Measurements from ENCODE around the gene RAB26.
A peak's percentile ranks its signal among the peaks of the same experiment; 100 is the strongest.
"Not testable (repeated sequence)": the region's sequence is repeated elsewhere in the genome, so short reads cannot be mapped to it uniquely, and the experiment has no call there.

The RAB26 gene

DNA sequence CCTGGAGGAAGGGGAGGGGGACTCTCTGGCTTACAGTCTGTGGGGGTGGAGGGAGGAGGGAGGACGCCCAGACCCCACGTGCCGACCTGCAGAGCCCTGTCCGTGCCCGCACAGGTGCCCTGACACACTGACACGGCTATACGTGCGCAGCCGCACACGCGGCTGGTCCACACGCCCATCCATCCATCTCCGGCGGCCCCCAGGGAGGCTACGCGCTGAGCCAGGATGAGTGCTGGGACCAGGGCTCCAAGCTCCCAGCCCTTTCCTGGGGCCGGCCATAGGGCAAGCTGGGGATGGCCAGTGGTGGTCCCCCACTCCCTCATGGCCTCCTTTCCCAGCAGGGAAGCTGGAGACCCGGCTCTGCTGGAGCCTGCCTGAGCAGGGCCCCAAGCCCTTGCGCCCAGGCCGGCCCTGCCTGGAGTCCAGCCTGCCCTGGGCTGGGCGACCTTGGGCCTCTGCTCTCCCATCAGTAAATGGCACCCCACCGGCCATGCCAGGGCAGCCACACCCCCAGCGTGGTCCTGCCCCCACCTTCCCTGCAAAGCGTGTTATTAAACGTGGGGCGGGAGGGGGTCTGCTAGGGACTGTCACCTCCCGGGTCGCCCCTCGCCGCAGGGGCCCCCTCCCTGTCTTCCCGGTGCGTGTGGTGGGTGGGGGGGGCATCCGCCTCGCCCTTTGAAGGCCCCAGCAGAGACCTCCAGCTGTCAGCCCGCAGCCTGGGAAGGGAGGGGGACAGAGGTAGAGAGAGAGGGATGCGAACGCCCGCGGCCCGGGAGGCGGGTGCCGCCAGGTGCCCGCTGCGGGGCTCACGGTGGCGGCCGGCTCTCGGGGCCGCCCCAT, 47.1 kb downstream of the RAB26 start:
- peaks cover 41% of the 10 kb centered on the region for H3K27me3 ChIP-seq (ENCODE audit: control insufficient read depth, insufficient read depth, low read length)
- H3K4me3 ChIP-seq (ENCODE audit: low read depth, low read length), result peak overlapping the region; percentile 57
- H3K27ac ChIP-seq (ENCODE audit: low read depth, low read length), result no peak overlapping the region
- no peak overlapping the region for H3K9ac ChIP-seq (ENCODE audit: low read depth, low read length)
- no peaks in the 10 kb centered on the region for H3K4me1 ChIP-seq (ENCODE audit: control insufficient read depth, insufficient read depth, low read length)
- H3K36me3 ChIP-seq (ENCODE audit: control insufficient read depth, insufficient read depth, low read length), result no peaks in the 10 kb centered on the region
- no peaks in the 10 kb centered on the region for H3K9me3 ChIP-seq (ENCODE audit: control insufficient read depth, insufficient read depth, low read length)

DNA sequence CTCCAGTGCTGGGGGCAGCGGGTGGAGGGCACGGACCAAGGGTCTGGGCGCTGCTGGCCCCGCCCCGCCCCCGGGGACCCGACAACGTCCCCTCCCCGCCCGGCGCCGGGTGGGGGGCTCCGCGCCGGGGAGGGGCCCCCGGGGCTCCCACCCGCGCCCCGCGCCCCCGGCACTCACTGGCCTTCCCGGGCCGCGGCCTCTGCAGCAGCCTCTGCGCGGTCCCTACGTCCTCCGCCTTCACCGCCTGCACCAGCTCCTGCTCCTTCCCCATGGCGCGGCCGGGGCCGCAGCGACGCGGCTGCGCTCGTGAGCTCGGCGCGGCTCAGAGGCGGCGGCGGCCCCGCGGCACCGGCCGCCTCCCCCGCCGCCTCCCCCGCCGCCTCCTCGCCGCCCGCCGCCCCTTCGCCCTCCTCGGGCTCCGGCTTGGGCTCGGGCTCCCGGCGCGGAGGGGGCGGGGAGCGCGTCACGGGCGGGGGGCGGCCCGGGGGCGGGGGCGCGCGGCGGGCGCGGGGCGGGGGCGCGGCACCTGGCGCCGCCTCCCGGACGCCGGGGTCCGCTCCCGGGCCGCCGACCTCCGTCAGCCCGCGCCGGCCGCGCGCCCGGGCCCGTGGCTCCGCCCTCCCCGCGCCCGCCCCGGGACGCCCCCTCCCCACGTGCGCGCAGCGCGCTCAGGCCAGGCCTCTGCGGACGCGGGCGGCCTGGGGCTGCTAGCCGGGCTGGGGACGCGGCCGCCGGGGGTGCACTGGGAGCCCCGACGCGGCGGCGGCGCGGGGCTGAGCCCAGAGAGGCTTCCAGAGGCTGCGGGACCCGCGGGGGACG, 47.9 kb downstream of the RAB26 start, which contains the start of gene CASKIN1:
Gene CASKIN1 (minus strand): TSS at position 444 of the 819 bp plus-strand sequence. CDS start 173 bp downstream, at position 271.
- peaks cover 42% of the 10 kb centered on the region for H3K27me3 ChIP-seq (ENCODE audit: control insufficient read depth, insufficient read depth, low read length)
- H3K9me3 ChIP-seq (ENCODE audit: control insufficient read depth, insufficient read depth, low read length), result no peaks in the 10 kb centered on the region
- no peak within 1 kb of the TSS for H3K9ac ChIP-seq (ENCODE audit: low read depth, low read length)
- H3K36me3 ChIP-seq (ENCODE audit: control insufficient read depth, insufficient read depth, low read length), result no peaks in the 10 kb centered on the region
- H3K4me1 ChIP-seq (ENCODE audit: control insufficient read depth, insufficient read depth, low read length), result no peaks in the 10 kb centered on the region
- H3K4me3 ChIP-seq (ENCODE audit: low read depth, low read length), result peak within 1 kb of the TSS; percentile 57
- no peak within 1 kb of the TSS for H3K27ac ChIP-seq (ENCODE audit: low read depth, low read length)

GRCh38 chr16:2196981-2197511, 48.6 kb downstream of the RAB26 start:
- H3K4me3 ChIP-seq (ENCODE audit: low read depth, low read length), result peak overlapping the region; percentile 55; the same call in 1 of the 2 replicates
- H3K4me1 ChIP-seq (ENCODE audit: control insufficient read depth, insufficient read depth, low read length), result no peaks in the 10 kb centered on the region
- no peaks in the 10 kb centered on the region for H3K36me3 ChIP-seq (ENCODE audit: control insufficient read depth, insufficient read depth, low read length)
- H3K27ac ChIP-seq (ENCODE audit: low read depth, low read length), result no peak overlapping the region
- H3K27me3 ChIP-seq (ENCODE audit: control insufficient read depth, insufficient read depth, low read length), result peaks cover 42% of the 10 kb centered on the region
- H3K9me3 ChIP-seq (ENCODE audit: control insufficient read depth, insufficient read depth, low read length), result no peaks in the 10 kb centered on the region
- H3K9ac ChIP-seq (ENCODE audit: low read depth, low read length), result no peak overlapping the region

DNA sequence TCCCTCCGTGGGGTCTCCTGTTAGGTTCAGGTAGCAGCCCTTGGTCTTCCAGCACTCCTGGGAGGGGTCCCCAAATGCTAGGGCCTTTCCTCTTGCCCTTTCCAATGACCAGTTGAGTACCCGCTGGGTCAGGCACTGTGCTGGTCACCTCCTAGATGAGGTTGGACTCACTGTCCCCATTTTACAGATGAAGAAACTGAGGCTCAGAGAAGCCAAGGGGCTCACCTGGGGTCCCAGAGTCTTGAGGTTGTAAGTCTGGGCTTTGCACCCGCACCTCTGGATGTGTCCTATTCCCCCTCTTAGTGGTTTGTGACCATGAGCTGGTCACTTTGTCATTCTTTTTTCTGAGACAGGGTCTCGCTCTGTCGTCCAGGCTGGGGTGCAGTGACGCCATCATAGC, 49.3 kb downstream of the RAB26 start:
- Histone ChIP-seq H3K27me3 (ENCODE audit: control insufficient read depth, insufficient read depth, low read length) (peaks cover 42% of the 10 kb centered on the region), H3K9ac (ENCODE audit: low read depth, low read length) (no peak overlapping the region), H3K27ac (ENCODE audit: low read depth, low read length) (no peak overlapping the region), H3K4me1 (ENCODE audit: control insufficient read depth, insufficient read depth, low read length) (no peaks in the 10 kb centered on the region), H3K9me3 (ENCODE audit: control insufficient read depth, insufficient read depth, low read length) (no peaks in the 10 kb centered on the region), H3K4me3 (ENCODE audit: low read depth, low read length) (no peak overlapping the region), H3K36me3 (ENCODE audit: control insufficient read depth, insufficient read depth, low read length) (no peaks in the 10 kb centered on the region)

DNA sequence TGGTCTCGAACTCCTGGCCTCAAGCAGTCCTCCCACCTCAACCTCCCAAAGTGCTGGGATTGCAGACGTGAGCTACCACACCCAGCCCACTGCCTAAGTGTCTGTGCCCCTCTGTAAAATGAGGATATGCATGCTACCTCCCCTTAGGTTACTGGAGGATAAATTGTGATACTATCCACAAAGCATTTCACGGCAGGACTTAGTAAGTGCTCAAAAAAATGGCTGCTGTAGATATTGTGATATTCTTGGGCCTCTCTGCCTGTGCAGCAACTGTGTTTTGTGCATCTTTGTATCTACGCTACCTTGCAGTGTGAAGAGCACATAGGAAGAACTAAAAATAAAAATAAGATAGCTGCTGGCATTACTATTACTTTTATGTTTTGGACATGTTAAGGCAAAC, 49.9 kb downstream of the RAB26 start:
- Histone ChIP-seq H3K4me1 (ENCODE audit: control insufficient read depth, insufficient read depth, low read length) (no peaks in the 10 kb centered on the region), H3K9me3 (ENCODE audit: control insufficient read depth, insufficient read depth, low read length) (no peaks in the 10 kb centered on the region), H3K36me3 (ENCODE audit: control insufficient read depth, insufficient read depth, low read length) (no peaks in the 10 kb centered on the region), H3K27ac (ENCODE audit: low read depth, low read length) (no peak overlapping the region), H3K4me3 (ENCODE audit: low read depth, low read length) (no peak overlapping the region), H3K9ac (ENCODE audit: low read depth, low read length) (no peak overlapping the region), H3K27me3 (ENCODE audit: control insufficient read depth, insufficient read depth, low read length) (peaks cover 42% of the 10 kb centered on the region)

- Histone ChIP-seq H3K4me3 (ENCODE audit: low read depth, low read length) (no peak overlapping the region), H3K36me3 (ENCODE audit: control insufficient read depth, insufficient read depth, low read length) (no peaks in the 10 kb centered on the region), H3K4me1 (ENCODE audit: control insufficient read depth, insufficient read depth, low read length) (no peaks in the 10 kb centered on the region), H3K9me3 (ENCODE audit: control insufficient read depth, insufficient read depth, low read length) (no peaks in the 10 kb centered on the region), H3K9ac (ENCODE audit: low read depth, low read length) (no peak overlapping the region), H3K27me3 (ENCODE audit: control insufficient read depth, insufficient read depth, low read length) (peaks cover 42% of the 10 kb centered on the region), H3K27ac (ENCODE audit: low read depth, low read length) (no peak overlapping the region)
Observed at GRCh38 chr16:2199095-2199494, 50.7 kb downstream of the RAB26 start.

DNA sequence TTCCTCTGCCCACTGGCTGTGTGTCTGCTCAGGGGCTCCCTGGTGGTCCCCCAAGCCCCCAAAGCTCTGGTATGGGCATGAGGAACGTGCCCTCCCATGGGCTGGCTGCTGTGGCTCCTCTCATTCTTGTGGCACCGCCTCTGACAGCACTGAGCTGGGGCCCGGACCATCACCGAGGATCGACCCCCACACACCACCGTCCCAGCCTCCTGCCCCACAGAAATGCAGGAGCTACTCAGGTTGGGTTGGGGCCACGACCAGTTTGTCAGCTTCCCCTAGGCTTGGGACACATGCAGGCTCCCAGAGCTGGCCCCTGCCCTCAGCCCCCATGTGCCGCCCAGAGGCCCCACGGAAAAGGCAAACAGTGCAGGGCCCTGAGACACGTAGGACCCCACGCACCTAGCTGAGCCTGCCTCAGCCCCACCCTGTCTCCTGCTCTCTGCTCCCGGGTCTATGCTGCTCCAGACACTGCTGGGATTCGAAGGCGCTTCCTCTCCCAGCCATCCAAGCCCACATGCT, 51.3 kb downstream of the RAB26 start:
- no peak overlapping the region for H3K27ac ChIP-seq (ENCODE audit: low read depth, low read length)
- H3K4me3 ChIP-seq (ENCODE audit: low read depth, low read length), result no peak overlapping the region
- no peaks in the 10 kb centered on the region for H3K4me1 ChIP-seq (ENCODE audit: control insufficient read depth, insufficient read depth, low read length)
- H3K27me3 ChIP-seq (ENCODE audit: control insufficient read depth, insufficient read depth, low read length), result peaks cover 42% of the 10 kb centered on the region
- H3K9me3 ChIP-seq (ENCODE audit: control insufficient read depth, insufficient read depth, low read length), result no peaks in the 10 kb centered on the region
- no peaks in the 10 kb centered on the region for H3K36me3 ChIP-seq (ENCODE audit: control insufficient read depth, insufficient read depth, low read length)
- no peak overlapping the region for H3K9ac ChIP-seq (ENCODE audit: low read depth, low read length)

GRCh38 chr16:2200313-2200712, 51.9 kb downstream of the RAB26 start:
- peaks cover 38% of the 10 kb centered on the region for H3K27me3 ChIP-seq (ENCODE audit: control insufficient read depth, insufficient read depth, low read length)

GRCh38 chr16:2203119-2203688, 54.8 kb downstream of the RAB26 start:
- not testable (repeated sequence) for H3K9ac ChIP-seq (ENCODE audit: low read depth, low read length); H3K4me1 ChIP-seq (ENCODE audit: control insufficient read depth, insufficient read depth, low read length); H3K27ac ChIP-seq (ENCODE audit: low read depth, low read length); H3K9me3 ChIP-seq (ENCODE audit: control insufficient read depth, insufficient read depth, low read length); H3K4me3 ChIP-seq (ENCODE audit: low read depth, low read length)
- Histone ChIP-seq H3K27me3 (ENCODE audit: control insufficient read depth, insufficient read depth, low read length) (peaks cover 17% of the 10 kb centered on the region), H3K36me3 (ENCODE audit: control insufficient read depth, insufficient read depth, low read length) (peaks cover 19% of the 10 kb centered on the region)

More at GRCh38 chr16:2200313-2200712, 51.9 kb downstream of the RAB26 start:
- H3K4me1 ChIP-seq (ENCODE audit: control insufficient read depth, insufficient read depth, low read length), result no peaks in the 10 kb centered on the region
- H3K36me3 ChIP-seq (ENCODE audit: control insufficient read depth, insufficient read depth, low read length), result no peaks in the 10 kb centered on the region
- H3K9ac ChIP-seq (ENCODE audit: low read depth, low read length), result no peak overlapping the region
- H3K4me3 ChIP-seq (ENCODE audit: low read depth, low read length), result no peak overlapping the region
- H3K9me3 ChIP-seq (ENCODE audit: control insufficient read depth, insufficient read depth, low read length), result no peaks in the 10 kb centered on the region
- no peak overlapping the region for H3K27ac ChIP-seq (ENCODE audit: low read depth, low read length)

Measured in HUES48 (cell line).